Measurements from ENCODE around the gene KDM4E. TPM values are rescaled to one million over a fixed set of nuclear protein-coding genes. Genes with fewer than 3 reads are reported as not detected.
A peak's percentile ranks its signal among the peaks of the same experiment; 100 is the strongest.

Gene KDM4E
- polyA plus RNA-seq, 6 donors from 2014 or later, result not detected

DNA sequence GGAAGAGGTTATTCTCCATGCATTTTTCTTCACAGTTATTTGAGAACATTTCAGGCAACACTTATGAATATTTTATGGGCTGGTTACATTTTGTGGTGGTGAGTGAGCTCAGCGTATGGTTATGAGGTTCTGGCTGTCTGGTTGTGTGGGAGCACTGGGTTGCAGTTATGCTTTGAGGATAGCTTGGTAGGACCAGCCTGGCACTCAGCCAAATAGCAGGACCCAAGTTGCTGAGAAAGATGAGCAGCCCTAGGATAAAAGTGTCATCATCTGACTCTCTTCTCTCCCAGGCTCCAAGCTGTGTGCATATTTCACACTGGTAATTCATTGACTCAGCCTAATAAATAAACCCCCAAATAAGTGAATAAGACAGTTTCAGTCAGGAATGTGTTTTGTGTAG is 33.6 kb downstream of the KDM4E start:
- H3K4me3 Mint-ChIP-seq, result no peak overlapping the region
- H3K4me1 Mint-ChIP-seq, result peaks cover 7 to 13% (median 9%) of the 10 kb centered on the region in 3 donors
- H3K36me3 Mint-ChIP-seq, result no peaks in the 10 kb centered on the region
- DNase-seq (no peak), ATAC-seq (ENCODE audit: low read depth in 2 of 2) (no peak)
- H3K27ac Mint-ChIP-seq, result peak overlapping the region in 1 of 6 donors; percentile 21
- no peaks in the 10 kb centered on the region for H3K9me3 Mint-ChIP-seq
- peaks cover 13 to 21% (median 15%) of the 10 kb centered on the region in 3 donors for H3K27me3 Mint-ChIP-seq

GRCh38 chr11:95059046-95059445 is 34.0 kb downstream of the KDM4E start:
- Mint-ChIP-seq H3K9me3 (no peaks in the 10 kb centered on the region), H3K4me1 (peaks cover 7 to 13% (median 9%) of the 10 kb centered on the region in 3 donors), H3K4me3 (no peak overlapping the region), H3K27ac (no peak overlapping the region), H3K27me3 (peaks cover 13 to 20% (median 15%) of the 10 kb centered on the region in 3 donors), H3K36me3 (no peaks in the 10 kb centered on the region)
- ATAC-seq (ENCODE audit: low read depth in 2 of 2) (no peak), DNase-seq (no peak)

DNA sequence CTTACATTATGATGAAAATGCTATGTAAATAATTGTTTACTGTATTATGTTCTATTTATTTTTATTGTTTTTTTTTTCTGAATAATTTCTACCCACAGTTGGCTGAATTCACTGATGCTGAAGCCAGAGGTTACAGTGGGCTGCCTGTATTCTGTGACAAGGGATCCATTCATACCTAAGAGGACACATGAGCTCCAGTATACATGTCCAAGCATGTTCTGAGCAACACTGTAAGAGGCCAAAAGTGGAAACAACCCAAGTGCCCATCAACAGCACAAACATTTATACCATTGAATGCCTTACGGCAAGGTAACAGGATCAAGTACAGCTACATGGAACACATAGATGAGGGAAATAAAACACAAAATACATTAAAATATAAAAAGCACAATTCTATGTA is 40.3 kb downstream of the KDM4E start:
- no peak for DNase-seq
- no peak for ATAC-seq (ENCODE audit: low read depth in 2 of 2)
- Mint-ChIP-seq H3K4me3 (peak overlapping the region in 1 of 8 donors; percentile 100), H3K9me3 (no peaks in the 10 kb centered on the region), H3K4me1 (peaks cover 14 to 18% (median 17%) of the 10 kb centered on the region in 3 donors), H3K27me3 (peaks cover 1 to 10% (median 5%) of the 10 kb centered on the region in 3 donors), H3K27ac (no peak overlapping the region), H3K36me3 (no peaks in the 10 kb centered on the region)

- H3K4me3 Mint-ChIP-seq, result peak within 1 kb of the TSS; percentile 97 to 100 (median 98)
- DNase-seq, result no peak
- no peaks in the 10 kb centered on the region for H3K27me3 Mint-ChIP-seq
- ATAC-seq (ENCODE audit: low read depth in 2 of 2), result peak; percentile 13 to 25
- peak within 1 kb of the TSS; percentile 95 to 98 (median 96) for H3K27ac Mint-ChIP-seq
- H3K9me3 Mint-ChIP-seq, result no peaks in the 10 kb centered on the region
- no peaks in the 10 kb centered on the region for H3K36me3 Mint-ChIP-seq
- H3K4me1 Mint-ChIP-seq, result peaks cover 20 to 24% (median 22%) of the 10 kb centered on the region in 3 donors
Observed at GRCh38 chr11:95066716-95067038, 41.6 kb downstream of the KDM4E start, which contains the start of gene SRSF8. Gene SRSF8, plus strand, starts transcription at chr11:95066919. Its CDS starts 308 bp downstream, at chr11:95067227.

DNA sequence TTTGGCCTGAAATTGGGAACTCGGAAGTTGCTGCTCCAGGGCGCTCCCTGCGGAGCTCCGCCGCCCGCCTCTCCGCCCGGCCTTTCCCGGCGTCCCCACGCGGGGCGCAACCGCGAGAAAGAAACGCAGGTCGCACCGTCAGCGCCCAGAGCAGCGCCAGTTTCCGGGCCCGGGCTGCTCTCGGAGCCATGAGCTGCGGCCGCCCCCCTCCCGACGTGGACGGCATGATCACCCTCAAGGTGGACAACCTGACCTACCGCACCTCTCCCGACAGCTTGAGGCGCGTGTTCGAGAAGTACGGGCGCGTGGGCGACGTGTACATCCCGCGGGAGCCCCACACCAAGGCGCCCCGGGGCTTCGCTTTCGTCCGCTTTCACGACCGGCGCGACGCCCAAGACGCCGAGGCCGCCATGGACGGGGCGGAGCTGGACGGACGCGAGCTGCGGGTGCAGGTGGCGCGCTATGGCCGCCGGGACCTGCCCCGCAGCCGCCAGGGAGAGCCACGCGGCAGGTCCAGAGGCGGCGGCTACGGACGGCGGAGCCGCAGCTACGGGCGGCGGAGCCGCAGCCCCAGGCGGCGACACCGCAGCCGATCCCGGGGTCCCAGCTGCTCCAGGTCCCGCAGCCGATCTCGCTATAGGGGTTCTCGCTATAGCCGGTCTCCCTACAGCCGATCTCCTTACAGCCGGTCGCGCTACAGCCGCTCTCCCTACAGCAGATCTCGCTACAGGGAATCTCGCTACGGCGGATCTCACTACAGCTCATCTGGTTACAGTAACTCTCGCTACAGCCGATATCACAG is 42.2 kb downstream of the KDM4E start:
- Mint-ChIP-seq H3K4me1 (peaks cover 20 to 24% (median 22%) of the 10 kb centered on the region in 3 donors), H3K27ac (peak overlapping the region; percentile 95 to 98 (median 96))

GRCh38 chr11:95067841-95068219 is 42.8 kb downstream of the KDM4E start:
- no peaks in the 10 kb centered on the region for H3K27me3 Mint-ChIP-seq
- ATAC-seq (ENCODE audit: low read depth in 2 of 2), result no peak
- peaks cover 22 to 24% (median 24%) of the 10 kb centered on the region in 3 donors for H3K4me1 Mint-ChIP-seq
- H3K4me3 Mint-ChIP-seq, result peak overlapping the region; percentile 97 to 100 (median 98)
- no peaks in the 10 kb centered on the region for H3K9me3 Mint-ChIP-seq
- H3K36me3 Mint-ChIP-seq, result no peaks in the 10 kb centered on the region
- peak overlapping the region; percentile 94 to 98 (median 96) for H3K27ac Mint-ChIP-seq
- DNase-seq, result no peak

More for the DNA sequence above, 42.2 kb downstream of the KDM4E start:
- ATAC-seq (ENCODE audit: low read depth in 2 of 2) (peak; percentile 74 to 75), DNase-seq (peak; percentile 79)
- Mint-ChIP-seq H3K9me3 (no peaks in the 10 kb centered on the region), H3K36me3 (no peaks in the 10 kb centered on the region), H3K27me3 (no peaks in the 10 kb centered on the region), H3K4me3 (peak overlapping the region; percentile 97 to 100 (median 98))

DNA sequence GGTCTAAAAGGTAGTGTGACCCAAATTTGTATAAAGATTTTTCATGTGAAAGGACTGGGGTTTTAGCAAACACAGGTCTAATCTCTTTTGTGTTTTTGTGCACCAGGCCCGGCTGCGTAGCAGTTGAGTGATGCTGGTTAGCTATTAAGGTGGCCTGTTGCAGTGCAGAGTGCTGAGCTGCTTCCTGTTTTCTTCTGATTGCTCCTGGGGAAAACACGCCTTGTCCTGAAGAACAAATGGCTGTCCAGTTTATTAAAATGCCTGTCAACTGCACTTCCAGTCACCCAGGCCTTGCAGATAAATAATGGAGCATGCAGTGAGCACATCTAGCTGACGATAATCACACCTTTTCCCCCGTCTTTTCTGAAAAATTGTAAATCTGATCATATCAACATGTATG is 43.5 kb downstream of the KDM4E start:
- ATAC-seq (ENCODE audit: low read depth in 2 of 2), result peak; percentile 54 to 59
- peak overlapping the region; percentile 9 to 98 (median 96) for H3K27ac Mint-ChIP-seq
- peak overlapping the region; percentile 97 to 100 (median 98) for H3K4me3 Mint-ChIP-seq
- H3K4me1 Mint-ChIP-seq, result peaks cover 22 to 28% (median 27%) of the 10 kb centered on the region in 3 donors
- H3K9me3 Mint-ChIP-seq, result no peaks in the 10 kb centered on the region
- no peaks in the 10 kb centered on the region for H3K36me3 Mint-ChIP-seq
- H3K27me3 Mint-ChIP-seq, result no peaks in the 10 kb centered on the region
- peak; percentile 77 for DNase-seq

DNA sequence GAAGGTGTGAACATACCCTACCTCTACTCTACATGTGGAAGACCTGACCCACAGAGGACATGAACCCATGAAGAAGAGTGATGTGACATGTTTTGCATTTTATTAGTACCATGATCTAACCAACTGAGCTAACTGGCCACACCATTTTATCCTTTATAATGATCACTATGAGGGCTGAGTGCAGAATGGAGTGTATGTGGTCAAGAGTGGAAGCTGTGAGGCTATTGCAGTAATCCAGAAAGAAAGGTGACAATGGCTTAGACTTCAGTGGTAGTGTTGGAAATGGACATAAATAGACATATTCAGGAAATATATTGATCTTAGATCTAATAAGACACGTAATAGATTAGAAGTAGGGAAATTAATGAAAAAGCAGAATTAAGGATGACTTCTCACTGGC is 45.4 kb downstream of the KDM4E start:
- Mint-ChIP-seq H3K36me3 (no peaks in the 10 kb centered on the region), H3K4me1 (peaks cover 22 to 28% (median 27%) of the 10 kb centered on the region in 3 donors), H3K4me3 (peak overlapping the region in 4 of 8 donors; percentile 7 to 43 (median 19)), H3K9me3 (no peaks in the 10 kb centered on the region), H3K27ac (peak overlapping the region in 3 of 6 donors; percentile 2 to 12 (median 12)), H3K27me3 (no peaks in the 10 kb centered on the region)
- DNase-seq, result no peak
- no peak for ATAC-seq (ENCODE audit: low read depth in 2 of 2)

GRCh38 chr11:95072948-95073347 is 47.9 kb downstream of the KDM4E start:
- H3K27me3 Mint-ChIP-seq, result no peaks in the 10 kb centered on the region
- no peak for DNase-seq
- peak overlapping the region in 1 of 6 donors; percentile 42 for H3K27ac Mint-ChIP-seq
- no peak for ATAC-seq (ENCODE audit: low read depth in 2 of 2)
- peaks cover 20 to 29% (median 23%) of the 10 kb centered on the region in 3 donors for H3K4me1 Mint-ChIP-seq
- no peak overlapping the region for H3K4me3 Mint-ChIP-seq
- no peaks in the 10 kb centered on the region for H3K9me3 Mint-ChIP-seq
- H3K36me3 Mint-ChIP-seq, result no peaks in the 10 kb centered on the region

- ATAC-seq (ENCODE audit: low read depth in 2 of 2), result no peak
- peaks cover 10 to 23% (median 12%) of the 10 kb centered on the region in 3 donors for H3K4me1 Mint-ChIP-seq
- H3K27me3 Mint-ChIP-seq, result no peaks in the 10 kb centered on the region
- no peaks in the 10 kb centered on the region for H3K9me3 Mint-ChIP-seq
- no peak overlapping the region for H3K27ac Mint-ChIP-seq
- DNase-seq, result no peak
- no peak overlapping the region for H3K4me3 Mint-ChIP-seq
- no peaks in the 10 kb centered on the region for H3K36me3 Mint-ChIP-seq
Observed at GRCh38 chr11:95074792-95075563, 49.9 kb downstream of the KDM4E start.

DNA sequence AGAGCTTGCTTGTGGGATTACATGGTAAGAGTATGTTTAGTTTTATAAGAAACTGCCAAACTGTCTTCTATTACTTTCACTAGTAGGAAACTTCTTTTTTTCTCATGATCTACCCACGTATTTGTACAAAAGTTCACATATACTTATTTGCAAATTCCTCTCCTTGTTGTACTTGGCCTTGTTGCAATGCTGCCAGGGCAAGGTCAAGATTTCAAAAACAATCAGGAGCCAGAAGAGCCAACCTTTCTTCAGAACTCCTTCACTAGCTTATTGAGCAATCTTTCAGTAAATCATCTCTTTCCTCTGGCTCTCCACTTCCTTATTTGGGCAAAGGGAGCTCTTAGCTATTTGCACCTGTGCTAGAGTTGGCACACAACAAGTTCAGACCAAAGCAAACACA is 51.4 kb downstream of the KDM4E start:
- H3K27ac Mint-ChIP-seq, result peak overlapping the region in 2 of 6 donors; percentile 6 to 58
- H3K9me3 Mint-ChIP-seq, result no peaks in the 10 kb centered on the region
- H3K4me1 Mint-ChIP-seq, result peaks cover 2 to 15% (median 5%) of the 10 kb centered on the region in 3 donors
- H3K27me3 Mint-ChIP-seq, result no peaks in the 10 kb centered on the region
- ATAC-seq (ENCODE audit: low read depth in 2 of 2), result no peak
- no peak for DNase-seq
- H3K36me3 Mint-ChIP-seq, result no peaks in the 10 kb centered on the region
- H3K4me3 Mint-ChIP-seq, result no peak overlapping the region

DNA sequence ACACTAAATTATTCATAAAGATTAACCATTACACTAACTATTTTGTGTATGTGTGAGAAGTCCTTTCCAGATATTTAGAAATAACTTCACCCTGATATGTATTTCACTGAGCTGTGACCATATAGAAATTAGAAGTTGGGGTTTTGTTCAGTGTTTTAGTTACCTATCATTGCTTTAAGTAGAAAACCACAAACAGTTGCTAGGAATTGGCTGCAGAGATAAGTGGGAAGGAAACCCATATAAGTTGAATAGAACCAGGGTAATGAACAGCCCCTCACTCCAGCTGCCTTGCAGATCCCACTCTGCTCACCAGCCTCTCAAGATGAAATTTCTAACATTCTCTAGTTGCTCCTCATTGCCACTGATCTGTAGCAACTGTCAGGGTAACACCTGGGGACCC is 51.9 kb downstream of the KDM4E start:
- H3K4me3 Mint-ChIP-seq, result no peak overlapping the region
- no peaks in the 10 kb centered on the region for H3K9me3 Mint-ChIP-seq
- no peaks in the 10 kb centered on the region for H3K27me3 Mint-ChIP-seq
- H3K4me1 Mint-ChIP-seq, result peaks cover 2 to 15% (median 5%) of the 10 kb centered on the region in 3 donors
- H3K36me3 Mint-ChIP-seq, result no peaks in the 10 kb centered on the region
- DNase-seq (no peak), ATAC-seq (ENCODE audit: low read depth in 2 of 2) (no peak)
- no peak overlapping the region for H3K27ac Mint-ChIP-seq
